HepG2 (cell line): ENCODE data around the gene MAMSTR. TPM values are rescaled to one million over a fixed set of nuclear protein-coding genes. Genes with fewer than 3 reads are reported as not detected.
A peak's percentile ranks its signal among the peaks of the same experiment; 100 is the strongest.

Source experiments
- BRD4 ChIP-seq: sonication (generic); formaldehyde crosslinking; IDR thresholded peaks from 2 replicates; pipeline ENCODE4 v1.4.0; 2020; ENCODE audit warnings: missing genetic modification reagents
- CAMTA2 ChIP-seq: sonication (generic); formaldehyde crosslinking; IDR thresholded peaks from 2 replicates; pipeline ENCODE4 v1.4.0; 2020; ENCODE audit warnings: mild to moderate bottlenecking, missing genetic modification reagents, borderline replicate concordance
- GATAD1 ChIP-seq: IDR thresholded peaks from 2 replicates; pipeline ENCODE4 v1.6.1; 2016; ENCODE audit warnings: missing genetic modification reagents, missing compliant biosample characterization
- JARID2 ChIP-seq: sonication (generic); formaldehyde crosslinking; IDR thresholded peaks from 2 replicates; pipeline ENCODE4 v1.8.1; 2023; ENCODE audit warnings: missing genetic modification reagents, inconsistent platforms; ENCODE audit not compliant: insufficient replicate concordance
- MAFG ChIP-seq: sonication (generic); formaldehyde crosslinking; IDR thresholded peaks from 2 replicates; pipeline ENCODE4 v1.5.1; 2020; ENCODE audit warnings: mild to moderate bottlenecking, missing genetic modification reagents
- MIER3 ChIP-seq: IDR thresholded peaks from 2 replicates; pipeline ENCODE4 v1.6.1; 2016; ENCODE audit warnings: missing compliant biosample characterization, borderline replicate concordance
- PRDM15 ChIP-seq: sonication (generic); formaldehyde crosslinking; IDR thresholded peaks from 2 replicates; pipeline ENCODE4 v1.4.0; 2020; ENCODE audit warnings: missing genetic modification reagents
- STAT5B ChIP-seq: sonication (generic); formaldehyde crosslinking; IDR thresholded peaks from 2 replicates; pipeline ENCODE4 v1.4.0; 2020; ENCODE audit warnings: missing genetic modification reagents
- ZFYVE20 ChIP-seq: sonication (generic); formaldehyde crosslinking; IDR thresholded peaks from 2 replicates; pipeline ENCODE4 v1.8.0; 2023; ENCODE audit warnings: low read depth, mild to moderate bottlenecking, moderate library complexity, missing genetic modification reagents, borderline replicate concordance
- ZNF17 ChIP-seq: sonication (generic); formaldehyde crosslinking; IDR thresholded peaks from 2 replicates; pipeline ENCODE4 v1.5.0; 2020; ENCODE audit warnings: mild to moderate bottlenecking, missing genetic modification reagents
- ZNF543 ChIP-seq: sonication (generic); formaldehyde crosslinking; IDR thresholded peaks from 2 replicates; pipeline ENCODE4 v1.4.0; 2020; ENCODE audit warnings: mild to moderate bottlenecking, missing genetic modification reagents
- ZNF83 ChIP-seq: sonication (generic); formaldehyde crosslinking; IDR thresholded peaks from 2 replicates; pipeline ENCODE4 v1.4.0; 2020; ENCODE audit warnings: missing genetic modification reagents, mild to moderate bottlenecking, borderline replicate concordance
- ZNF839 ChIP-seq: sonication (generic); formaldehyde crosslinking; IDR thresholded peaks from 2 replicates; pipeline ENCODE4 v1.4.0; 2020; ENCODE audit warnings: missing genetic modification reagents, mild to moderate bottlenecking, borderline replicate concordance
- polyA plus RNA-seq, 8 experiments: library from polyadenylated mRNA; depleted of rRNA in 3 of 8; stranded (reverse) in 7 of 8; unstranded in 1 of 8; fragments of >200 nt; fragmentation: Illumina TruSeq in 4 of 8; extraction: Trizol in 4 of 8; gene quantifications; 2 replicates each; pipeline versions ENCODE4 v1.2.1 to v1.2.3, GENCODE V29; 2011 to 2016; ENCODE audit warnings: low read depth in 4 of 8, missing spikeins in 1 of 8, mixed read lengths in 1 of 8; ENCODE audit not compliant: insufficient read depth in 1 of 8
- total RNA-seq, 5 experiments: library from RNA; depleted of rRNA; stranded (reverse); fragments of >200 nt; fragmentation: Illumina TruSeq; extraction: Trizol; gene quantifications; 2 replicates each; pipeline ENCODE4 v1.2.3, GENCODE V29; 2016; ENCODE audit warnings: low read depth in 1 of 5
- TF ChIP-seq, protein P1 (sequence below): sonication (generic); formaldehyde crosslinking; IDR thresholded peaks from 2 replicates; pipeline ENCODE4; 2020; ENCODE audit warnings: missing genetic modification reagents, mild to moderate bottlenecking, borderline replicate concordance
- TF ChIP-seq, protein P2 (sequence below): sonication (generic); formaldehyde crosslinking; IDR thresholded peaks from 2 replicates; pipeline ENCODE4 v1.5.1; 2020; ENCODE audit warnings: missing genetic modification reagents, mild to moderate bottlenecking, borderline replicate concordance
- TF ChIP-seq, protein P3 (sequence below): sonication (generic); formaldehyde crosslinking; IDR thresholded peaks from 2 replicates; pipeline ENCODE4 v1.5.0; 2020; ENCODE audit warnings: missing genetic modification reagents, mild to moderate bottlenecking, borderline replicate concordance
- TF ChIP-seq, protein P4 (sequence below): sonication (generic); formaldehyde crosslinking; IDR thresholded peaks from 2 replicates; pipeline ENCODE4 v1.5.0; 2020; ENCODE audit warnings: missing genetic modification reagents

The MAMSTR gene
- total and polyA plus RNA-seq, 2 of the 13 experiments (the other 11 are each of a cell fraction or from before 2014, with no cell fraction given): 2.2 to 2.4 TPM

GRCh38 chr19:48738557-48739403, 19.3 kb upstream of the MAMSTR start (continued):
- TF ChIP-seq, protein P1, sequence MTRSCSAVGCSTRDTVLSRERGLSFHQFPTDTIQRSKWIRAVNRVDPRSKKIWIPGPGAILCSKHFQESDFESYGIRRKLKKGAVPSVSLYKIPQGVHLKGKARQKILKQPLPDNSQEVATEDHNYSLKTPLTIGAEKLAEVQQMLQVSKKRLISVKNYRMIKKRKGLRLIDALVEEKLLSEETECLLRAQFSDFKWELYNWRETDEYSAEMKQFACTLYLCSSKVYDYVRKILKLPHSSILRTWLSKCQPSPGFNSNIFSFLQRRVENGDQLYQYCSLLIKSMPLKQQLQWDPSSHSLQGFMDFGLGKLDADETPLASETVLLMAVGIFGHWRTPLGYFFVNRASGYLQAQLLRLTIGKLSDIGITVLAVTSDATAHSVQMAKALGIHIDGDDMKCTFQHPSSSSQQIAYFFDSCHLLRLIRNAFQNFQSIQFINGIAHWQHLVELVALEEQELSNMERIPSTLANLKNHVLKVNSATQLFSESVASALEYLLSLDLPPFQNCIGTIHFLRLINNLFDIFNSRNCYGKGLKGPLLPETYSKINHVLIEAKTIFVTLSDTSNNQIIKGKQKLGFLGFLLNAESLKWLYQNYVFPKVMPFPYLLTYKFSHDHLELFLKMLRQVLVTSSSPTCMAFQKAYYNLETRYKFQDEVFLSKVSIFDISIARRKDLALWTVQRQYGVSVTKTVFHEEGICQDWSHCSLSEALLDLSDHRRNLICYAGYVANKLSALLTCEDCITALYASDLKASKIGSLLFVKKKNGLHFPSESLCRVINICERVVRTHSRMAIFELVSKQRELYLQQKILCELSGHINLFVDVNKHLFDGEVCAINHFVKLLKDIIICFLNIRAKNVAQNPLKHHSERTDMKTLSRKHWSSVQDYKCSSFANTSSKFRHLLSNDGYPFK (CRISPR knock-in tag): no peak
- TF ChIP-seq ZNF83 (0 out of 2 replicates have a peak, but pooled peaks have one; percentile 8), CAMTA2 (no peak), MIER3 (CRISPR knock-in tag) (no peak), JARID2 (CRISPR knock-in tag) (no peak), GATAD1 (CRISPR knock-in tag) (no peak), ZFYVE20 (CRISPR knock-in tag) (peak; percentile 96), ZNF543 (no peak), BRD4 (no peak), ZNF839 (CRISPR knock-in tag) (no peak), STAT5B (CRISPR knock-in tag) (no peak), PRDM15 (CRISPR knock-in tag) (no peak), ZNF17 (no peak), MAFG (CRISPR knock-in tag) (no peak)
- TF ChIP-seq, protein P2, sequence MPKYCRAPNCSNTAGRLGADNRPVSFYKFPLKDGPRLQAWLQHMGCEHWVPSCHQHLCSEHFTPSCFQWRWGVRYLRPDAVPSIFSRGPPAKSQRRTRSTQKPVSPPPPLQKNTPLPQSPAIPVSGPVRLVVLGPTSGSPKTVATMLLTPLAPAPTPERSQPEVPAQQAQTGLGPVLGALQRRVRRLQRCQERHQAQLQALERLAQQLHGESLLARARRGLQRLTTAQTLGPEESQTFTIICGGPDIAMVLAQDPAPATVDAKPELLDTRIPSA (CRISPR knock-in tag): no peak; the same call in 1 of the 2 replicates
- TF ChIP-seq, protein P3, sequence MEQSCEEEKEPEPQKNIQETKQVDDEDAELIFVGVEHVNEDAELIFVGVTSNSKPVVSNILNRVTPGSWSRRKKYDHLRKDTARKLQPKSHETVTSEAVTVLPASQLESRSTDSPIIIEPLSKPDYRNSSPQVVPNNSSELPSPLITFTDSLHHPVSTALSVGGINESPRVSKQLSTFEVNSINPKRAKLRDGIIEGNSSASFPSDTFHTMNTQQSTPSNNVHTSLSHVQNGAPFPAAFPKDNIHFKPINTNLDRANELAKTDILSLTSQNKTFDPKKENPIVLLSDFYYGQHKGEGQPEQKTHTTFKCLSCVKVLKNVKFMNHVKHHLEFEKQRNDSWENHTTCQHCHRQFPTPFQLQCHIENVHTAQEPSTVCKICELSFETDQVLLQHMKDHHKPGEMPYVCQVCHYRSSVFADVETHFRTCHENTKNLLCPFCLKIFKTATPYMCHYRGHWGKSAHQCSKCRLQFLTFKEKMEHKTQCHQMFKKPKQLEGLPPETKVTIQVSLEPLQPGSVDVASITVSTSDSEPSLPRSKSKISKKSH (CRISPR knock-in tag): no peak
- TF ChIP-seq, protein P4, sequence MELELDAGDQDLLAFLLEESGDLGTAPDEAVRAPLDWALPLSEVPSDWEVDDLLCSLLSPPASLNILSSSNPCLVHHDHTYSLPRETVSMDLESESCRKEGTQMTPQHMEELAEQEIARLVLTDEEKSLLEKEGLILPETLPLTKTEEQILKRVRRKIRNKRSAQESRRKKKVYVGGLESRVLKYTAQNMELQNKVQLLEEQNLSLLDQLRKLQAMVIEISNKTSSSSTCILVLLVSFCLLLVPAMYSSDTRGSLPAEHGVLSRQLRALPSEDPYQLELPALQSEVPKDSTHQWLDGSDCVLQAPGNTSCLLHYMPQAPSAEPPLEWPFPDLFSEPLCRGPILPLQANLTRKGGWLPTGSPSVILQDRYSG (CRISPR knock-in tag): no peak
